ENCODE results near the gene KRTAP4-4. TPM values are rescaled to one million over a fixed set of nuclear protein-coding genes. Genes with fewer than 3 reads are reported as not detected.
"Not testable (repeated sequence)": the region's sequence is repeated elsewhere in the genome, so short reads cannot be mapped to it uniquely, and the experiment has no call there.

The KRTAP4-4 gene
- total RNA-seq, 1 donor = not detected

- no peak for TF ChIP-seq CTCF (IDR thresholded peaks at IDR 0.05; ENCODE audit: insufficient read depth, low read depth, low read length)
- DNase-seq (ENCODE audit: low read depth) = no peak
- no peak overlapping the region for H3K4me3 ChIP-seq (ENCODE audit: low read depth, low read length)
These were observed 38.8 kb downstream of the KRTAP4-4 start for GRCh38 chr17:41121742-41122141.

- not testable (repeated sequence) for DNase-seq (ENCODE audit: low read depth); H3K4me3 ChIP-seq (ENCODE audit: low read depth, low read length)
These were observed 40.6 kb downstream of the KRTAP4-4 start for GRCh38 chr17:41119696-41120690.

- no peak for DNase-seq (ENCODE audit: low read depth)
- TF ChIP-seq CTCF (IDR thresholded peaks at IDR 0.05; ENCODE audit: insufficient read depth, low read depth, low read length) = no peak
- no peak overlapping the region for H3K4me3 ChIP-seq (ENCODE audit: low read depth, low read length)
These were observed 41.8 kb downstream of the KRTAP4-4 start for GRCh38 chr17:41118721-41119120.

GRCh38 chr17:41117846-41118386 is 42.6 kb downstream of the KRTAP4-4 start, which contains the start of gene KRTAP4-11:
KRTAP4-11 (minus strand) TSS chr17:41118373; CDS start chr17:41118315, 58 bp downstream.
- not testable (repeated sequence) for DNase-seq (ENCODE audit: low read depth); H3K4me3 ChIP-seq (ENCODE audit: low read depth, low read length)

- peak; percentile 33 for DNase-seq (ENCODE audit: low read depth)
- no peak overlapping the region for H3K4me3 ChIP-seq (ENCODE audit: low read depth, low read length)
- no peak for TF ChIP-seq CTCF (IDR thresholded peaks at IDR 0.05; ENCODE audit: insufficient read depth, low read depth, low read length)
These were observed 44.3 kb downstream of the KRTAP4-4 start for GRCh38 chr17:41116297-41116696.

- DNase-seq (ENCODE audit: low read depth) = no peak
- TF ChIP-seq CTCF (IDR thresholded peaks at IDR 0.05; ENCODE audit: insufficient read depth, low read depth, low read length) = no peak
- H3K4me3 ChIP-seq (ENCODE audit: low read depth, low read length) = no peak overlapping the region
These were observed 49.2 kb downstream of the KRTAP4-4 start for GRCh38 chr17:41111151-41111885.

Small RNA genes within 50 kb of the gene (small RNA-seq; reads per million reads assigned to genes)
- gene KRTAP4-17P = not detected

Other genes starting within 250 kb of the KRTAP4-4 start
- under 0.01 and 1.7 TPM in 2 replicates for gene KRT23, start 223.1 kb downstream of the KRTAP4-4 start, total RNA-seq
- gene KRT39, start 193.8 kb downstream of the KRTAP4-4 start, total RNA-seq = not detected in 2 replicates
- gene KRT40, start 176.4 kb downstream of the KRTAP4-4 start, total RNA-seq = not detected in 2 replicates
- gene KRTAP3-3, start 166.6 kb downstream of the KRTAP4-4 start, total RNA-seq = not detected in 2 replicates
- gene KRTAP3-2, start 160.8 kb downstream of the KRTAP4-4 start, total RNA-seq = not detected in 2 replicates
- gene KRTAP3-1, start 151.6 kb downstream of the KRTAP4-4 start, total RNA-seq = not detected in 2 replicates
- gene KRTAP1-5, start 133.5 kb downstream of the KRTAP4-4 start, total RNA-seq = 11.0 and 16.4 TPM in 2 replicates
- gene KRTAP1-4, start 130.6 kb downstream of the KRTAP4-4 start, total RNA-seq = not detected in 2 replicates
- not detected in 2 replicates for gene KRTAP1-3, start 125.9 kb downstream of the KRTAP4-4 start, total RNA-seq
- not detected in 2 replicates for gene KRTAP1-1, start 119.3 kb downstream of the KRTAP4-4 start, total RNA-seq
- gene KRTAP2-1, start 113.4 kb downstream of the KRTAP4-4 start, total RNA-seq = not detected in 2 replicates
- gene KRTAP2-2, start 105.5 kb downstream of the KRTAP4-4 start, total RNA-seq = not detected in 2 replicates
- 0.32 TPM in 1 of 2 replicates, not detected in the other for gene KRTAP2-3, start 100.6 kb downstream of the KRTAP4-4 start, total RNA-seq
- gene KRTAP2-4, start 94.9 kb downstream of the KRTAP4-4 start, total RNA-seq = not detected in 2 replicates
- not detected in 2 replicates for gene KRTAP4-7, start 76.6 kb downstream of the KRTAP4-4 start, total RNA-seq
- gene KRTAP4-8, start 62.6 kb downstream of the KRTAP4-4 start, total RNA-seq = not detected in 2 replicates
- gene KRTAP4-16, start 58.5 kb downstream of the KRTAP4-4 start, total RNA-seq = not detected in 2 replicates
- gene KRTAP4-9, start 55.4 kb downstream of the KRTAP4-4 start, total RNA-seq = not detected in 2 replicates
- not detected in 2 replicates for gene KRTAP4-11, start 42.4 kb downstream of the KRTAP4-4 start, total RNA-seq
- not detected in 2 replicates for gene KRTAP4-12, start 36.6 kb downstream of the KRTAP4-4 start, total RNA-seq
- not detected in 2 replicates for gene KRTAP4-6, start 20.2 kb downstream of the KRTAP4-4 start, total RNA-seq
- not detected in 2 replicates for gene KRTAP4-5, start 10.9 kb downstream of the KRTAP4-4 start, total RNA-seq
- gene KRTAP4-3, start 7.5 kb upstream of the KRTAP4-4 start, total RNA-seq = not detected in 2 replicates
- not detected in 2 replicates for gene KRTAP4-2, start 17.5 kb upstream of the KRTAP4-4 start, total RNA-seq
- gene KRTAP4-1, start 24.2 kb upstream of the KRTAP4-4 start, total RNA-seq = not detected in 2 replicates
- not detected in 2 replicates for gene KRTAP9-1, start 29.1 kb upstream of the KRTAP4-4 start, total RNA-seq
- gene KRTAP9-2, start 65.9 kb upstream of the KRTAP4-4 start, total RNA-seq = not detected in 2 replicates
- not detected in 2 replicates for gene KRTAP9-3, start 71.7 kb upstream of the KRTAP4-4 start, total RNA-seq
- not detected in 2 replicates for gene KRTAP9-8, start 77.3 kb upstream of the KRTAP4-4 start, total RNA-seq
- not detected in 2 replicates for gene KRTAP9-4, start 88.9 kb upstream of the KRTAP4-4 start, total RNA-seq
- not detected in 2 replicates for gene KRTAP9-9, start 94.6 kb upstream of the KRTAP4-4 start, total RNA-seq
- gene KRTAP9-6, start 104.6 kb upstream of the KRTAP4-4 start, total RNA-seq = not detected in 2 replicates
- gene KRTAP9-7, start 115.0 kb upstream of the KRTAP4-4 start, total RNA-seq = not detected in 2 replicates
- gene KRTAP29-1, start 142.1 kb upstream of the KRTAP4-4 start, total RNA-seq = not detected in 2 replicates
- gene KRTAP16-1, start 148.6 kb upstream of the KRTAP4-4 start, total RNA-seq = not detected in 2 replicates
- not detected in 2 replicates for gene KRTAP17-1, start 155.0 kb upstream of the KRTAP4-4 start, total RNA-seq
- gene KRT33A, start 190.1 kb upstream of the KRTAP4-4 start, total RNA-seq = not detected in 2 replicates
- under 0.01 and 0.32 TPM in 2 replicates for gene KRT33B, start 209.1 kb upstream of the KRTAP4-4 start, total RNA-seq
- 26.7 and 28.9 TPM in 2 replicates for gene KRT34, start 221.6 kb upstream of the KRTAP4-4 start, total RNA-seq
- gene KRT31, start 236.9 kb upstream of the KRTAP4-4 start, total RNA-seq = not detected in 2 replicates

All from fibroblast of villous mesenchyme (primary cell).